Left ventricle myocardium superior (tissue), 1 donor: ENCODE results near the gene TNRC6C. TPM values are rescaled to one million over a fixed set of nuclear protein-coding genes. Genes with fewer than 3 reads are reported as not detected.

Source experiments
- ATAC-seq: fragments of 200-7000 bp; cut with Tn5 transposase; one replicate; pipeline ENCODE4 v1.9.1; 2020; ENCODE audit warnings: mild to moderate bottlenecking, moderate library complexity
- DNase-seq: peaks from one replicate; pipeline ENCODE4 v3.0.0-alpha.2; 2020
- intact Hi-C: fragments of 100-400 bp; cut with micrococcal nuclease; formaldehyde crosslinking; loops from one replicate; pipeline ENCODE4 v1.11.0; 2022
- total RNA-seq: library from RNA; stranded (reverse); fragmentation: NEBNext Ultra II Directional; extraction: Animal tissue kit (Norgen Biotek cat#: 25700); gene quantifications from one replicate; pipeline ENCODE4 v1.2.1, GENCODE V29; 2021
- donor health status: DM: no; HTN: yes; CAD: no; lungs with severe emphysema.

The TNRC6C gene
- total RNA-seq, 1 donor from 2014 or later, result 21.2 TPM

DNA sequence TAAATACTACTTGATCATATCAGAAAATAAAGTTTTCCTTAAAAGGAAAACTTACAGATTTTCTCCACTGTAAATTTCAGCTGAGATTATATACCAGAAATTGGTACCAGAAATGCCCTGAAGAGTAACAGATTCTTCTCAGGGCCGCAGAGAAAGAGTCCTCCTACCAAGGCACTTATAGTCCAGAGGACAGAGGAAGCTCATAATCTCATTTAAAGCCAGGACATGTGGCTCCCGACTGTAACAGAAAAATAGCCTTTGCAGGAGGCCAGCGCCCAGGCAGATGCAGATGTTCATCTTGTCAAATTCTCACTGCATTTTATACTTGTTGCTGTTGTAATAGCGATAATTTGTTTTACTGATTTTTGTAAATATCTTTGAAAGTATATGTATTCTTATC is 43.7 kb downstream of the TNRC6C start:
- intact Hi-C loops, result no loop called here
- DNase-seq (no peak), ATAC-seq (no peak)

DNA sequence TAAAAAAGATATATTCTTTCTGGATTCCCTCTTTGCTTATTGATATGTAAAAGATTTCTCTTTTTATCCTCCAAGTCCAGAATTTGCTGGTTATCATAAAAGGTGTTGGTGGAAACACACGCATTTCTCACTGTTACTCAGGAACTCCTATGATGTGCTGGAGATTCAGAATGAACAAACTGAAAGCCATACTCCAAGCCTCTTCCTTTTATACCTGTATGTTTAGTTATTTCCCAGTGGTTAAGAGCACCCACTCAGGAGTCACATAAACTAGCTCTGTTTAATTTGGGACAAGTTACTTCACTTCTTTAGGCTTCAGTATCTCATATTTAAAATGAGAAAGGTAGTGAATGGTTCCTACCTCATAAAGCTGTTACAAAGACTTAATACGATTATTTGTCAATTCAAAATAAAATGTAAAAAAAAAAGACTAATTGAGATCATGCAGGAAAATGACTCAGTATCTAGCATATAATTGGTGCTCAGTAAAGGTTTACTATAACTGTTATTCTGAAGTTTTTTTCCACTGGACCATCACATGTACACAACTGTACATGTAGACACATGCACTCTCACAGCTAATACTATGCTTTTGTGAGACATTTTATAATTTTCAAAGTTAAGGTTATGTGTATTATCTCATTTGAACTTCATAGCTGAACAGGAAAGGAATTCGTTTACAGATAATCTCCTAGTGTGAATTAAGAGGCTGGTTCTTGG is 47.1 kb downstream of the TNRC6C start:
- no peak for DNase-seq
- intact Hi-C loops, result no loop called here
- no peak for ATAC-seq

DNA sequence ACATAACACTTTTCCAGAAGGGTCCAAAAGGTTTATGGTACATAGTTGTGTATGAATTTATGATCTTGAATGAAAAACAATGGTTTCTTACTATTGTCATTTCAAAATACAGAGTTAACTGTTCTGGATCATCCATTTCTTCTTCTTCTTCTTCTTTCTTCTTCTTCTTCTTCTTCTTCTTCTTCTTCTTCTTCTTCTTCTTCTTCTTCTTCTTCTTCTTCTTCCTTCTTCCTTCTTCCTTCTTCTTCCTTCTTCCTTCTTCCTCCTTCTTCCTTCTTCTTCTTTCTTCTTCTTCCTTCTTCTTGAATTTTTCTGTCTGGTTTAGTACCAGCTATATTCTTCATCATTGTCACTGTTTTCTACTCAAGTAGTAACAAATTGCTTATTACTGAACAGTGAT is 47.8 kb downstream of the TNRC6C start:
- ATAC-seq (no peak), DNase-seq (no peak)
- intact Hi-C loops, result no loop called here

DNA sequence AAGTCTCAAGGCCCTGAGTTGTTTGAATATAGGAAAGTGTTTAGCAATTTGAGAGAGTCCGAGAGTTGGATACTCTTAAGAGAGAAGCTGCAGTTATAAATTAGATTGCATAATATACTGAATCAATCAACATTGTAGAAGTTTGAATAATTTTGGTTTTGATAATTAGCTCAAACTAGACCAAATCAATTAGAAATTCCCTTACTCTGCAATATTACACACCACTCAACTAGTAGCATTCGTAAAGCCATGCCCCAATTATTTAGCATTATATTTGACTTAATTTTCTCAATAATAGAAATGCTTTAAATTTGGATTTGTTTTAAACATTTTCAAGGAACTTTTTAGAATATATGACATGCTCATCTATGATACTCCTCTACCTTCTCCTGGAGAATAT is 49.1 kb downstream of the TNRC6C start:
- DNase-seq (no peak), ATAC-seq (no peak)
- intact Hi-C loops, result no loop called here

DNA sequence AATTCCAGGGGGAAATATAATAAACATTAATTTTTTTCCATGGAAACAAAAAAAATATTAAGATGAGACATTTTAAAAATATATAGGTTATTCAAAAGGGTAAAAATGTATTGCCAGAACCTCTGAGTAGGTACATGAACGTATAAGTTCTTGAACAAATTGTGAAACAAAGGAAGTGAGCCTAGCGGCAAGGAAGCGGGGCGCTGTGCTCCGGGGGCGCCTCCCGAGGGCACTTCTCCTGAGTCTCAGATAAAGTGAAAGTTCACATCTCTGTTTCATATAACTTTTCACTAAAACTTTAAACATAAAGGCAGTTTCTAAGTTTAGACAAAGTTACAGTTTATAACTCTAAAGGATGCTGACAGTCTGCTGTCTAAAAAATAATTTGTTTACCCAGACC is 52.3 kb downstream of the TNRC6C start:
- intact Hi-C loops, result loop anchor here (5.0 to 10.0 kb wide), 2 partner anchors 236 to 468 kb away; no protein-coding TSS in a partner anchor
- DNase-seq (no peak), ATAC-seq (no peak)

DNA sequence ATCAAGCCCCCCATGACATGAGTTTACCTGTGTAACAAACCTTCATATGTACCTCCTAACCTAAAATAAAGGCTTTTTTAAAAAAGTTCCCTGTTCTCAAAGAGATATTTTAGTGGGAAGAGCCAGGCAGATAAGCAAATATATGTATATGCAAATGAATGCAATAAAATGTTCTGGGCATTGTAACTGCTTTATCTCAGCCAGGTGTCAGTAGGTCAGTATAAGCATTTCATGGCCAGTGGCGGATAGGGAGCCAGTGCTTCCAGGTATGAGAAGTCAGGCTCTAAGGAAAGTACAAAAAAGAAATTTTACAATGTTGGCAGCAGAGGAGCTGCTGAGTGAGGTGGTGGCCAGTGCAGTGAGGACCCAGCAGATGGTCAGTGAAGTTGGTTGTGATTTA is 53.9 kb downstream of the TNRC6C start:
- no peak for ATAC-seq
- no peak for DNase-seq
- intact Hi-C loops, result loop anchor here (5.0 to 10.0 kb wide), 2 partner anchors 238 to 470 kb away; no protein-coding TSS in a partner anchor

DNA sequence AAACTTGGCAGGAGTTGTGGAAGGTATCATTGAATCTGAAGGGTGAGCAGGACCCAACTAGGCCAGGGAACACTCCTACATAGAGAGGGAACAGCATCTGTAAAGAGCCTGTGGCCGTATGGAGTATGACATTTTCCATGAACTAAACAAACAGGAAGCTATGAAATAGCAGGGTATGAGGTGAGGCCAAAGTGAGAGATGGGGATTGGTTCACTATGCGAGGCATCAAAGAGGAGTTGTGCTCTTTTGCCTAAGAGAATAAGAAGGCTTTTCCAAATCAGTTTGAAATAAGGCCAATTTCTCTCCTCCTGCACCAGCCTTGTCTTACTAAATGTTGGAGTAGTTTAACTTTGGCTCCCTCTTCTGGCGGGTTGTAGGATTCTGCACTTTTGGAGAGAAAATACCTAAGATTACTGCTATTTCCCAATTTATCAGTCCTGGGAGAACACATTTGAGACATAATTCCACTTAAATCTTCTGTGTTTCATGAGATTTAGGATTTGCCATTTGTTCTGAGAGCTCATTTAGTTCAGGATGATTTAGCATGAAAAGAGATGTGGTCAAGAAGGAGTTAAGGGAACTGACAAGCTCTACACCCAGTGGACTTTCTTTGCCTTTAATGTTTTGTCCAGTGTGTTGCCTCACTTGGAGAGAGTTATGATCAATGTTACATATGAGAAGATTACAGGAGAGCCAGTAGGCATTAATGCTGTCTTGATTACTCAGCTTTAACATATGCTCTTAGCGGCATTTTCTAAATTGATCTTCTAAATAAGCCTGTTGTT is 55.4 kb downstream of the TNRC6C start:
- ATAC-seq (peak; percentile 75), DNase-seq (no peak)
- intact Hi-C loops, result loop anchor here (5.0 to 10.0 kb wide), 2 partner anchors 239 to 472 kb away; no protein-coding TSS in a partner anchor

DNA sequence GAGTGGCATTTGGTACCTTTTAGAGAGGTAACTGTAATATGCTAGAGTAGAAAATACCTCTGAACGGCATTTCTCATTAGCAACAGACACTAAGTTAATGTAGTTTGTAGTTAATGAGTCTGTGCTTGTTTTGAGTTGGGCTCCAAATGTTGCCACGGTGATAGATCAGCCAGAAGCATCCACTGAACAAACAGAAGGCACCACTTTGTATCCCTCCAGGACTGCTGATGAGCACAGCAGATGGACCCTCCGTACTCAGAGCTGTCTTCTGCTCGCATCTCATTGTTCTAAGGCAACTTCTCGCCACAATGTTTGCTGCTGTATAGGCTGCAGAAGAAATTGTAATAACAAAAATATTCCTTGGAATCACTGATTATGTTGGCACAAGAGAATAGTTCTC is 56.1 kb downstream of the TNRC6C start:
- intact Hi-C loops, result loop anchor here (5.0 to 10.0 kb wide), 2 partner anchors 240 to 472 kb away; no protein-coding TSS in a partner anchor
- ATAC-seq (no peak), DNase-seq (no peak)

DNA sequence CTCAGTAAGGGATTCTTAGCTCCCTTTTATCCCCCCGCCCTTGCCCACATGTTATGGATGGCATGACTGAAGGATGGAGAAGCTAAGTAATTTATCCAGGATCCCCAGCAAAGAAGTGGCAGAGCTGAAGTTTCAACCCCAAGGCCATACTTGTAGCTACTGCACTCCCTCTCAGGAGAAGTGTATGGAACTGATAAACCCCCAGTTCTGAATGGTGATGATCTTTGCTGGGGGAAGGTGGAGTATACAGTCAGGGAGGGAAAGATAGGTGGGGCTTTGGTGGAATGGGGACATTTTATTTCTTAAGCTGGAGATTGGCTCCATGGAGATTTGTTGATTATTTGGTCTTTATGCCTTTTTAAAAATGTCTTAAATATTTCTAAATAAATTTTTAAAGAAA is 58.3 kb downstream of the TNRC6C start:
- no peak for DNase-seq
- intact Hi-C loops, result loop anchor here (10.0 kb wide), 1 partner anchor 242 kb away; no protein-coding TSS in a partner anchor

DNA sequence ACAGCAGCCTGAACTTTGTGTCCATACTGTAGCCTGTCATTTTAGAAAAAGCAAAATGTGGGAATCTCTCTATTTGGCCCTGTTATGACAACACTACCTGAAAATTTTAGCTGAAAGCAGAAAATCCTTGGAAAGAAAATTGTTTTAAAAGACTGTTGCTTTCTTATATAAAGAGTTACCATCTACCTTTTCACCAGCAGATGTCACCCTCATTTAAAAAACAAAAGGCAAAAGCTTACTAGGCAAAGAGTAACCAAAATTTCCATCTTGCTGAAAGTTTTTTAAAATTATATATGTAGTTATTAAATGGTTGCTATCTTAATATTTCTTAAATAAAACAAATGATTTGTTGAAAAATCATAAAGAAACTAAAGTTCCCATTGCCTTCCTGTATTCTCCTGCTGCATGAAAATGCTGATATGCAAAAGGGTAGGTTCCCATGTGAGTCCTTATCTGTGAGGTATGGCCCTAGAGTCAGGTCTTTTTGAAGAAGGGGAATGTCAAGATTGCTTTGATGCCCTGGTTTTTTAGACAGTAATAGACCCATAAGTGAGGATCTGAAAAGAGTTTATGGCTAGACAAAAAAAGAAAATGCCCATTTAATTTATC is 61.0 kb downstream of the TNRC6C start:
- ATAC-seq (peak; percentile 26), DNase-seq (no peak)
- intact Hi-C loops, result loop anchor here (10.0 kb wide), 1 partner anchor 245 kb away; no protein-coding TSS in a partner anchor

More for the DNA sequence above, 58.3 kb downstream of the TNRC6C start:
- ATAC-seq, result no peak

DNA sequence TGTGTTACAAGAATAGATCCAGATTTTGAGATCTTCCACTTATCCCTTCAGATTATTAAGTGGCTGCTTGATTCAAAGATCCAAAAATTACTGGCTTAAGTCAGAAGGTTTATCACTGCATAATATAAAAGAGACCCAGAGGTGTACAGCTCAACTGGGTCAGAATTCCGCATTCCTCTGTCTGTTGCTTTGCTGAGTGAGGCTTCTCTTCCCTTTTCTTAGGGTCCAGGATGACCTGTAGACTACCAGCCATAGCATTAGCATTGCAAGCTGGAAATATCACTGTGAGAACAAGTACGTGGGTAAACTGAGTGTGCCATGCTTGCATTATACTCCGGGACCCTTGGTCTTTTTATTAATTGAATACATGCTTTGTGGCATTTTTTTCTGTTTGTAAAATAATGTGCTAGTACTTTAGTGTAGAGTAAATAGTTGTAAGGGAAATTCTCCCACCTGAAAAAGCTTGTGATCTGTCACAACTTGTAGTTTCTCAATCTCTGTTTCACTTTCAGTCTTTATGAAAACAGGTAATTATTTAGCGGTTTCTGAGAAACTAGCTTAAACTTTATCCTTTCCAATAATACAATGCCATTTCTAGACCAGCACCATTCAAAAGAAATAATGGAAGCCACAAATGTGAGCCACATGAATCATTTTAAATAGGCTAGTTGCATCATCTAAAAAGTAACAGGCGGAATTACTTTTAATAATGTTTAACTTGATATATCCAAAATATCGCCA is 61.6 kb downstream of the TNRC6C start:
- DNase-seq, result no peak
- no peak for ATAC-seq
- intact Hi-C loops, result loop anchor here (10.0 kb wide), 1 partner anchor 245 kb away; no protein-coding TSS in a partner anchor

DNA sequence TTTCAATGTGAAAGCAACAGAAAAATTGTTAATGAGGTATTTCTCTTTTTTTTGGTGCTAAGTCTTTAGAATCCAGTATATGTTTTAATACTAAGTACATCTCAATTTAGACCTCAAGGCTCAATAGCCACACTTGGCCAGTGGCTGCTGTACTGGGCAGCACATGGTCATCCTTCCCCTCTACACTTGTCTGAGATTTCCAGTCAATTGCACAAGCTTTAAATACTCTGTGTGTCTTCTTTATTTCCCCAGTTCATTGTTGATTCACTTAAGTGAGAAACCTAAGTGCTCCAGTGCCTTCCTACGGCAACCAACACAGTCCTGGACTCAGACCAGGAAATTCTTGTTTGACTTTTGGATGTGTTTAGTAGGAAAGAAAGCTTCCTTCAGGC is 62.2 kb downstream of the TNRC6C start:
- intact Hi-C loops, result no loop called here
- ATAC-seq, result peak; percentile 17

DNA sequence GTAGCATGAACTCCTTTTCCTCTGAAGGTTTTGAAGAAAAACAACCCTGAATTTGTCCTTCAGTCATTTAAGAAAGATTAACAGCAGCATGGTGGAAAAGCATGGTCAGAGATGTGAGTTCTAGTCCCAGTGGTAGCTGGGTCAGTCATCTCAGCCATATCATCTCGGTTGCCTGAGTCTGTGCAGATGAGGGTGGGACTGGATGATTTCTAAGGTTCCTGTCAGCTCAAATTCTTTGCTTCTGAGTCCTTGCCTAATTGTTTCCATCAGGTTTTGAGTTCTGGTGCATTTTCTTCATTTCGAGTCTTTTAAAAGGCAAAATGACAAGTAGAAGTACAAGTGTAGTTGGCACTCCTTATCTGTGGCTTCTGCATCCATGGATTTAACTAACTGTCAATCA is 63.9 kb downstream of the TNRC6C start:
- intact Hi-C loops, result no loop called here
- DNase-seq, result no peak

More for the DNA sequence above, 62.2 kb downstream of the TNRC6C start:
- no peak for DNase-seq

DNA sequence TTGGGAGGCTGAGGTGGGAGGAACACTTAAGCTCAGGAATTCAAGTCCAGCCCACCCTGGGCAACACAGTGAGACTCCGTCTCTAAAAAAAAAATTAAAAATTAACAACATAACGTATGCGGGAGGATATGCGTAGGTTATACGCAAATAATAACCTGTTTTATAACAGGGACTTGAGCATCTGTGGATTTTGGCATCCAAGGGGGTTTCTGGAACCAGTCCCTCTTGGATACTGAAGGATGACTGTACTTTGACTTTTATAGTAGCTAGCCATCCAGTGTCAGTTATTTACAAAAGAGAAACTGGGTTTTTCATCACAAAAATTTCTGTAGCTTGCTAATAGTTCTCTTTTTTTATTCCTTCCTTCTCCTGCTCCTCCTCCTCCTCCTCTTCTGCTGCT is 64.5 kb downstream of the TNRC6C start:
- ATAC-seq (no peak), DNase-seq (no peak)
- intact Hi-C loops, result no loop called here

More for the DNA sequence above, 63.9 kb downstream of the TNRC6C start:
- ATAC-seq, result no peak

DNA sequence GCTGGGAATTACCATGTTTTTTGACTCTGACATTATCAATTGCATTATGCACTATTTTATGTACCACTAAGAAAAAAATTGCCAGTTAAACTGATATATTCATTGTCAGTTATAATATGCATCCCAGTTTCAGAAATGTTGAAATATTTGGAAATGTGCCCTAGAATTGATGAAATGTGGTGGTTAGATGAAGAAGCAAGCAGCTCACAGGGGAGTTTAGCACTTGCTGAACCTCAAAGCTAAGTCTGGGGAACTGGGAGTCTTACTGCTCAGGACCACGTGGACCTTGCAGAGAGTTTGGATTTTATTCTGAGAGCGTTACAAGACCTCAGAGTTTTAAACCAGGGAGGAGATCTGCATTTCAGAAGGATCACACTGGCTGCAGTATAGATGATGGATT is 67.9 kb downstream of the TNRC6C start:
- ATAC-seq, result no peak
- intact Hi-C loops, result no loop called here

DNA sequence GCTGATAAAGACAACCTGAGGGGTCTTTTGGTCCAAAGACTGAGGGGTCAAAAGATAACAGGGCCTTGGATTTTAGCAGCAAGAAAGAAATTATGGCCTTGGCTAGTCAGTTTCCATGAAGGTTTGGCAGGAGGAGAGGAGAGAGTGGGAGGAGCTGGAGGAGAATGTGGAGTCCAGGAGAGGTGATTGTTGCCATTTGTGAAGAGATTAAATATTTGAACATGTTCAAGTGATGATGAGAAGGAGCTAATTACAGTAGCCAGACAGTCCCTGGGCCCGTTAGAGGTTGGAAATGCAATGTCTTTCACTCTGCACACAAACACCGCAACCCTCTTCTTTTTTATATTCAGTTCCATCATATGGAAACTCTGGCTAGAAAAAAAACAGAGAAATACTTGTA is 68.6 kb downstream of the TNRC6C start:
- intact Hi-C loops, result no loop called here
- DNase-seq, result no peak
- ATAC-seq, result peak; percentile 84

More for the DNA sequence above, 67.9 kb downstream of the TNRC6C start:
- DNase-seq, result no peak

DNA sequence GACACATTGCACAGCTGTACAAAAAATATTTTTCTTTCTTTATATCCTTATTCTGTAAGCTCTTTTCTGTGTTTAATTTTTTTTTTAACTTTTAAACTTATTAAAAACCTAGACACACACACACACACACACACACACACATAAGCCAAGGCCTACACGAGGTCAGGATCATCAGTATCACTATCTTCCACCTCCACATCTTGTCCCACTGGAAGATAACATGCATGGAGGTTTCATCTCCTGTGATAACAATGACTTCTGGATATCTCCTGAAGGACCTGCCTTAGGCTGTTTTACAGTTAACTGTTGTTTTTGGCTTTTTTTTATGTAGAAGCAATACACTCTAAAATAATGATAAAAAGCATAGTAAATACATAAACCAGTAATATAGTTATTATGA is 71.2 kb downstream of the TNRC6C start:
- intact Hi-C loops, result no loop called here
- DNase-seq, result no peak
- ATAC-seq, result no peak

DNA sequence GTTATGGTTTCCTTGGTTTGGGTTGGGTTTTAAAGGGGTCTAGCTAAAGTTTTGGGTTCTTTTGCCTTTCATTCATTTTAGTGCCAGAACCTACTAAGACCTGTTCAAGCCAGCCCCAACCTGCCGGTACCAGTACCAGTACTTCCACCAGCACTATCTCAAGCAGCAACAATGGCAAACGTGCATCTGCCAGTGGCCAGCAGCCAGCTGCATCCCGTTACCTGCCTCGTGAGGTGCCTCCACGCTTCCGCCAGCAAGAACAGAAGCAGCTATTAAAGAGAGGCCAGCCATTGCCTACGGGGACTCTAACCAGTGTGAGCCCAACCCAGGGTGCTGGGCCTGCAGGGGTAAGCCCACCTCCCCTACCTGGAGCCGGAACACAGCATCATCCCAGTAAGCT is 72.9 kb downstream of the TNRC6C start:
- ATAC-seq, result no peak
- intact Hi-C loops, result no loop called here

DNA sequence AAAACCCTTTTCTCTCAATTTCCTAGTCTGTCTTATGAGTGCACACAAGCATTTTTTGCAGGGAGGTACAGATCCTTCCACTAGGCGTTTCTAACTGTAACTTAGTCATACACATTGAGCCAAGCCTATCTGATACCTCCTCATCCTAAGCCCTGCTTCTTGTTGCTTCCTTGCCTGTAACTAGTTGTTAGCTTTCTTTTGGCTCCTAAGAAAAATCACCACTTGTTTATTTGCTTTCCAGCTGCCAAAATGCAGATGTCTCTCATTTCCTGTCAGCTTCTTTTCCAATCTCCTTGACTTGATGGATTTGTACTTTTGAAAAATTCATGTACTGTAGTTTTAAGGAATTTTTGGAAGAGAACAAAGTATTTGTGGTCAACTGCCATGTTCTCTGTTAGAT is 73.7 kb downstream of the TNRC6C start:
- intact Hi-C loops, result no loop called here
- DNase-seq (no peak), ATAC-seq (no peak)

More for the DNA sequence above, 72.9 kb downstream of the TNRC6C start:
- DNase-seq, result no peak
